ENCODE measurements around the gene ZNF37A. TPM values are rescaled to one million over a fixed set of nuclear protein-coding genes. Genes with fewer than 3 reads are reported as not detected.

Gene ZNF37A
- total and polyA plus RNA-seq, 2 experiments from 2014 or later: 10.9 to 11.5 TPM

DNA sequence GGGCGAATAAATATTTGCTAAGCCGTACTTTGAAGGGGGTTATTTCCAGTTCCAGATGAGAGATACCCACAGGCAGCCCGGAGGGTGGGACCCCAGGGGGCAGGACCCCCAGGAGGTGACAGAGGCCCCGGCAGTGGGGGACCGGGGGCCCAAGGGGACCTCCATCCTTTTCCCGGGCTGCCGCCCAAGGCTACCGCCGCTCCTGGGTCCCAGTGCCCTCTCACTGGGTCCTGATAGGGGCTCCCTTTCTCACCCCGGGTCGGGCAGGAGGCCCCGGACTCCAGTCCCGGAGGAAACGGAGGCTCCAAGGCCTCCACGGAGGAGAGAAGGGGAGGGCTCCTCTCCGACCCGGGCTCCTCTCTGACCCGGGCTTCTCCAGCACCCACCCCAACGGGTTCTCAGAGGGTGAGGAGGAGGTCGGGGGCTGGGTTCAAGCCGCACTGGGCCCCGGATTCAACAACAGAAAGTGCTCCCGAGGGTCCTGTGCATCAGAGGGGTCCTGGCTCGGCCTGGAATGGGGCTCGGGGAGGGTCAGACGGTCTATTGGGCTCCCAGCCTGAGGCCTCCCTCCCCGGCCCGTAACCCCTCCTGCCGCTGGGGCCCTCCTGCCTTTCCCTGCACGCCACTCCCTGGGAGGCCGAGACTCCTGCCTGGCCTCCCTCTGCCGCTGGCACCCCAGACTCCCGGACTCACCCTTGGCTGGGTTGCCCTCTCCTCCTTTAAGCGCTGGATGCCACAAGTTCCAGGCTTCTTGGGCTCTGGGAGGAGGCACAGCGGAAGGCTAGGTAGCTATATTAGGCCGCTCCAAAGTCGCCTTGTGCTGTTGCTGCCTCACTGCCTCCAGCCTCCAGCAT lies 62.5 kb downstream of the ZNF37A start:
- no peak overlapping the region for H2AFZ ChIP-seq
- H3K9me2 ChIP-seq (ENCODE audit: insufficient read depth): no peaks in the 10 kb centered on the region
- no peaks in the 10 kb centered on the region for H3K36me3 ChIP-seq (ENCODE audit: low read depth)
- H3K9me3 ChIP-seq (ENCODE audit: low read depth): no peaks in the 10 kb centered on the region
- TF ChIP-seq EZH2 (IDR thresholded peaks at IDR 0.05; ENCODE audit: insufficient read depth, poor library complexity, severe bottlenecking) (no peak), EZH2phosphoT487 (IDR thresholded peaks at IDR 0.05; ENCODE audit: insufficient read depth, low read depth) (no peak)
- 52 to 60% methylated on average over 19 to 30 of the region's 37 CpGs for WGBS, 2 experiments (ENCODE audit: low coverage in 1 of 2, low lambda C conversion rate in 2 of 2, missing lambda C conversion rate in 2 of 2)
- no peaks in the 10 kb centered on the region for H4K20me1 ChIP-seq (ENCODE audit: insufficient read depth)
- no peaks in the 10 kb centered on the region for H3K27me3 ChIP-seq (replicated peaks; ENCODE audit: insufficient read depth)
- in situ Hi-C loops (cut with MboI): no loop called here
- H3K27ac ChIP-seq: no peak overlapping the region
- H3K4me3 ChIP-seq: no peak overlapping the region
- no peak overlapping the region for H3K4me2 ChIP-seq (ENCODE audit: unreplicated experiment)
- H3K4me1 ChIP-seq (ENCODE audit: insufficient read depth): no peaks in the 10 kb centered on the region
- no peaks in the 10 kb centered on the region for H3F3A ChIP-seq (ENCODE audit: insufficient read depth)
- no peak overlapping the region for H3K9ac ChIP-seq
- H3K79me2 ChIP-seq (ENCODE audit: insufficient read depth): no peaks in the 10 kb centered on the region
- no peak for DNase-seq

DNA sequence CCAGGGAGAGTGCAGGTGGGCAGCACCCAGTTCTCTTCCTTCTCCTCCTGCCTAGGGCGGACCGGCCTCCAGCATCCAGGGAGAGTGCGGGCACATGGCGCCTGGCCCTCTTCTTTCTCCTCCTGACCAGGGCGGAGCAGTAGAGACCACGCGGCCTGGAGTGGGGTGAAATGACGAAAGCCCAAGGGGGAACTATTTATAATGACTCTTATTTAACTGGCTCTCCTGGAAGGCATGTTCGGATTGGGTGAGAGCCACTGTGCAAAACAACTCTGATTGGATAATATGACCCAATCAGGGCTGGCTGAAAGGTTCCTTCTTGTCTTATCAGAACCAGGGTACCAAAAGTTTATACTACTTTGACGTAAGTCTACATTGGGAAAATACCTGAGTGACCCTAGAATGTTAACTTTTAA lies 63.1 kb downstream of the ZNF37A start:
- Histone ChIP-seq H3K27me3 (replicated peaks; ENCODE audit: insufficient read depth) (no peaks in the 10 kb centered on the region), H2AFZ (no peak overlapping the region), H3K4me1 (ENCODE audit: insufficient read depth) (no peaks in the 10 kb centered on the region), H3K27ac (no peak overlapping the region), H3K36me3 (ENCODE audit: low read depth) (no peaks in the 10 kb centered on the region), H3K4me2 (ENCODE audit: unreplicated experiment) (no peak overlapping the region), H3K9me2 (ENCODE audit: insufficient read depth) (no peaks in the 10 kb centered on the region), H4K20me1 (ENCODE audit: insufficient read depth) (no peaks in the 10 kb centered on the region), H3K9ac (no peak overlapping the region), H3K79me2 (ENCODE audit: insufficient read depth) (no peaks in the 10 kb centered on the region), H3K4me3 (no peak overlapping the region), H3K9me3 (ENCODE audit: low read depth) (no peaks in the 10 kb centered on the region), H3F3A (ENCODE audit: insufficient read depth) (no peaks in the 10 kb centered on the region)
- WGBS, 2 experiments (ENCODE audit: low coverage in 1 of 2, low lambda C conversion rate in 2 of 2, missing lambda C conversion rate in 2 of 2): 69 to 77% methylated on average over 10 of the region's 10 CpGs
- TF ChIP-seq EZH2phosphoT487 (IDR thresholded peaks at IDR 0.05; ENCODE audit: insufficient read depth, low read depth) (no peak), EZH2 (IDR thresholded peaks at IDR 0.05; ENCODE audit: insufficient read depth, poor library complexity, severe bottlenecking) (no peak)
- no peak for DNase-seq
- in situ Hi-C loops (cut with MboI): no loop called here

DNA sequence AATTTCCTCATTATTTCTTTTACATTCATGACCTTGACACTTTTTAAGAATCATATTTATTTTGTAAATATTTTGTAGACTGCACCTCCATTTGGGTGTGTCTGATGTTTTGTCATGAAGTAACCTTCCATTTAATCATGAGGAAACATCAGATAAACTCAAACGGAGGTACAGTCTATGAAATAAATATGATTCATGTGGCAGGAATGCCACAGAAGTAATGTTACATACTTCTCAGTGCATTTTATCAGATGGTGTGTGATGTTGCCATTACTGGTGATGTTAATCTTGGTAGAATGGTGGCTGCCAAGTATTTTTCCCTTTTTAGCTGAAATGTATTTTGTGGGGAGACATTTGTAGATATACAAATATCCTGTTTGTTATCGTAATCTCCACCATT lies 64.9 kb downstream of the ZNF37A start:
- Histone ChIP-seq H3K9ac (no peak overlapping the region), H3F3A (ENCODE audit: insufficient read depth) (no peaks in the 10 kb centered on the region), H4K20me1 (ENCODE audit: insufficient read depth) (no peaks in the 10 kb centered on the region), H3K4me1 (ENCODE audit: insufficient read depth) (no peaks in the 10 kb centered on the region), H3K36me3 (ENCODE audit: low read depth) (no peaks in the 10 kb centered on the region), H3K9me3 (ENCODE audit: low read depth) (no peaks in the 10 kb centered on the region), H2AFZ (no peak overlapping the region), H3K27ac (no peak overlapping the region), H3K27me3 (replicated peaks; ENCODE audit: insufficient read depth) (no peaks in the 10 kb centered on the region), H3K9me2 (ENCODE audit: insufficient read depth) (no peaks in the 10 kb centered on the region), H3K4me3 (no peak overlapping the region), H3K4me2 (ENCODE audit: unreplicated experiment) (no peak overlapping the region), H3K79me2 (ENCODE audit: insufficient read depth) (no peaks in the 10 kb centered on the region)
- TF ChIP-seq EZH2 (IDR thresholded peaks at IDR 0.05; ENCODE audit: insufficient read depth, poor library complexity, severe bottlenecking) (no peak), EZH2phosphoT487 (IDR thresholded peaks at IDR 0.05; ENCODE audit: insufficient read depth, low read depth) (no peak)
- in situ Hi-C loops (cut with MboI): no loop called here
- DNase-seq: no peak
- 34 to 40% methylated on average over 2 of the region's 2 CpGs for WGBS, 2 experiments (ENCODE audit: low coverage in 1 of 2, low lambda C conversion rate in 2 of 2, missing lambda C conversion rate in 2 of 2)

DNA sequence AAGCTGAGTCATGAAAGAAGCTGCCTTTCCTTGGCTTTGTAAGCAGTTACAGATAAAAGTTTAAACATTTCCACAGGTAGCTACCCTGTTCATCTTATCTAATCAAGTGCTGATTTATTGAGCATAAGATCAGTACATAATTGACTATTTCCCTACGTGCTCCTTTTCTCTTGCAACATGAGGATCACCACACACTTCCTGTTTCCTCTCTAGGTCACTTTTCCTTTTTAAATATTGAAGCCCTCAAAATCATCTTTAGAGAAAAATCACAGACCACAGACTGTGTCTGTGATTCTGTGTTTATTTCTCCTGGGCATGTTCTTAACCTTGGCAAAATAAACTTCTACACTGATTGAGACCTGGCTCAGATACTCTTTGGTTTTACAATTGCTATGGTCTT lies 69.5 kb downstream of the ZNF37A start:
- Histone ChIP-seq H3K79me2 (ENCODE audit: insufficient read depth) (no peaks in the 10 kb centered on the region), H2AFZ (no peak overlapping the region)
- no peak for TF ChIP-seq EZH2phosphoT487 (IDR thresholded peaks at IDR 0.05; ENCODE audit: insufficient read depth, low read depth)
- no peak for TF ChIP-seq EZH2 (IDR thresholded peaks at IDR 0.05; ENCODE audit: insufficient read depth, poor library complexity, severe bottlenecking)

More for the DNA sequence above, 69.5 kb downstream of the ZNF37A start:
- H3K9me3 ChIP-seq (ENCODE audit: low read depth): no peaks in the 10 kb centered on the region
- 8 to 10% methylated on average over 1 of the region's 1 CpG for WGBS, 2 experiments (ENCODE audit: low coverage in 1 of 2, low lambda C conversion rate in 2 of 2, missing lambda C conversion rate in 2 of 2)
- DNase-seq: no peak
- H3K27me3 ChIP-seq (replicated peaks; ENCODE audit: insufficient read depth): no peaks in the 10 kb centered on the region
- in situ Hi-C loops (cut with MboI): no loop called here
- no peak overlapping the region for H3K27ac ChIP-seq
- H3K9ac ChIP-seq: no peak overlapping the region
- H3K4me2 ChIP-seq (ENCODE audit: unreplicated experiment): no peak overlapping the region
- no peaks in the 10 kb centered on the region for H3K36me3 ChIP-seq (ENCODE audit: low read depth)
- H3F3A ChIP-seq (ENCODE audit: insufficient read depth): no peaks in the 10 kb centered on the region
- no peaks in the 10 kb centered on the region for H4K20me1 ChIP-seq (ENCODE audit: insufficient read depth)
- H3K4me3 ChIP-seq: no peak overlapping the region
- H3K4me1 ChIP-seq (ENCODE audit: insufficient read depth): no peaks in the 10 kb centered on the region
- H3K9me2 ChIP-seq (ENCODE audit: insufficient read depth): no peaks in the 10 kb centered on the region

Data from GM23248 (cell line).